ENCODE measurements around the gene SERPIND1. TPM values are rescaled to one million over a fixed set of nuclear protein-coding genes. Genes with fewer than 3 reads are reported as not detected.

Gene SERPIND1
- total and polyA plus RNA-seq, 10 donors = 0.03 to 0.14 (median 0.09) TPM; not detected in 6

GRCh38 chr22:20783844-20784723, 10.2 kb downstream of the SERPIND1 start:
- intact Hi-C loops (cut with DNase I; ENCODE audit: low total_unique reads) = no loop called here
- H3K9me3 ChIP-seq = no peaks in the 10 kb centered on the region
- no peaks in the 10 kb centered on the region for H3K27me3 ChIP-seq (replicated peaks in 1 of 7)
- WGBS, 5 donors = 61 to 79% (median 63%) methylated on average over 12 to 14 of the region's 14 CpGs
- peaks cover 0 to 91% (median 29%) of the 10 kb centered on the region in 6 donors for H3K36me3 ChIP-seq
- H3K4me1 ChIP-seq = peaks cover 0 to 24% (median 14%) of the 10 kb centered on the region in 6 donors
- TF ChIP-seq POLR2AphosphoS5 (IDR thresholded peaks at IDR 0.05) (no peak), CTCF (IDR thresholded peaks at IDR 0.05 in 8 of 11, conservative IDR thresholded peaks at IDR 0.05 in 3 of 11) (peak in 10 of 11 experiments; percentile 24 to 76 (median 64)), POLR2A (IDR thresholded peaks at IDR 0.05) (no peak)
- DNase-seq = no peak
- H3K4me3 ChIP-seq = no peak overlapping the region
- peak overlapping the region in 2 of 8 donors; percentile 19 to 27 for H3K27ac ChIP-seq

GRCh38 chr22:20785415-20785814, 11.5 kb downstream of the SERPIND1 start:
- intact Hi-C loops (cut with DNase I; ENCODE audit: low total_unique reads) = no loop called here
- Histone ChIP-seq H3K27ac (no peak overlapping the region), H3K27me3 (replicated peaks in 1 of 7) (no peaks in the 10 kb centered on the region), H3K4me1 (peaks cover 0 to 24% (median 14%) of the 10 kb centered on the region in 6 donors), H3K36me3 (peaks cover 0 to 91% (median 27%) of the 10 kb centered on the region in 6 donors), H3K9me3 (no peaks in the 10 kb centered on the region), H3K4me3 (no peak overlapping the region)
- DNase-seq = no peak
- TF ChIP-seq POLR2A (IDR thresholded peaks at IDR 0.05) (no peak), POLR2AphosphoS5 (IDR thresholded peaks at IDR 0.05) (no peak), CTCF (IDR thresholded peaks at IDR 0.05 in 8 of 11, conservative IDR thresholded peaks at IDR 0.05 in 3 of 11) (no peak)
- 75 to 81% (median 79%) methylated on average over 3 of the region's 3 CpGs for WGBS, 5 donors

- no peaks in the 10 kb centered on the region for H3K27me3 ChIP-seq (replicated peaks in 1 of 7)
- H3K27ac ChIP-seq = no peak overlapping the region
- peaks cover 0 to 89% (median 28%) of the 10 kb centered on the region in 6 donors for H3K36me3 ChIP-seq
- no peak overlapping the region for H3K4me3 ChIP-seq
- TF ChIP-seq CTCF (IDR thresholded peaks at IDR 0.05 in 8 of 11, conservative IDR thresholded peaks at IDR 0.05 in 3 of 11) (no peak), POLR2A (IDR thresholded peaks at IDR 0.05) (no peak), POLR2AphosphoS5 (IDR thresholded peaks at IDR 0.05) (no peak)
- 92 to 94% (median 93%) methylated on average over 7 to 8 of the region's 8 CpGs for WGBS, 5 donors
- peaks cover 0 to 24% (median 14%) of the 10 kb centered on the region in 6 donors for H3K4me1 ChIP-seq
- no peaks in the 10 kb centered on the region for H3K9me3 ChIP-seq
- intact Hi-C loops (cut with DNase I; ENCODE audit: low total_unique reads) = no loop called here
- DNase-seq = no peak
These were observed 12.1 kb downstream of the SERPIND1 start for GRCh38 chr22:20786048-20786447.

GRCh38 chr22:20786536-20786979, 12.6 kb downstream of the SERPIND1 start:
- H3K27me3 ChIP-seq (replicated peaks in 1 of 7) = no peaks in the 10 kb centered on the region
- no peak overlapping the region for H3K4me3 ChIP-seq
- WGBS, 5 donors = 88 to 94% (median 92%) methylated on average over 10 of the region's 10 CpGs
- peaks cover 0 to 89% (median 33%) of the 10 kb centered on the region in 6 donors for H3K36me3 ChIP-seq
- TF ChIP-seq POLR2AphosphoS5 (IDR thresholded peaks at IDR 0.05) (peak in 1 of 3 donors; percentile 20), POLR2A (IDR thresholded peaks at IDR 0.05) (no peak)
- intact Hi-C loops (cut with DNase I; ENCODE audit: low total_unique reads) = no loop called here
- no peak for DNase-seq
- H3K27ac ChIP-seq = no peak overlapping the region
- H3K9me3 ChIP-seq = no peaks in the 10 kb centered on the region
- peaks cover 0 to 24% (median 14%) of the 10 kb centered on the region in 6 donors for H3K4me1 ChIP-seq
